GM12878 (cell line): ENCODE results near the gene STK10. TPM values are rescaled to one million over a fixed set of nuclear protein-coding genes. Genes with fewer than 3 reads are reported as not detected.

Experiments
- ATAC-seq: fragments of 200-7000 bp; cut with Tn5 transposase; 3 replicates; pipeline ENCODE4 v1.9.1; 2020; ENCODE audit warnings: mild to moderate bottlenecking, moderate library complexity
- BruUV-seq: library from RNA; stranded (reverse); fragments of 400-500 nt; replicated peaks from 2 replicates; lab custom pipeline; 2021; lab: Mats Ljungman, UMichigan
- CTCF ChIA-PET: fragments of 300-600 bp; sonication (Branson Sonifier 250); formaldehyde crosslinking; extraction: SDS; loops from one replicate; lab custom pipeline; 2021; ENCODE audit warnings: inconsistent platforms; lab: Yijun Ruan, JAX
- POLR2A ChIA-PET: fragments of 350-600 bp; formaldehyde crosslinking; extraction: SDS; loops from one replicate; lab custom pipeline; 2021; ENCODE audit warnings: inconsistent platforms; lab: Charles Lee
- RAD21 ChIA-PET: fragments of 300-600 bp; sonication (Branson Sonifier 250); formaldehyde crosslinking; loops from one replicate; lab custom pipeline; 2023; ENCODE audit warnings: antibody characterized with exemption; ENCODE audit not compliant: unreplicated experiment; lab: Charles Lee
- SMC1A ChIA-PET: fragments of 300-600 bp; sonication (Branson Sonifier 250); formaldehyde crosslinking; loops from one replicate; lab custom pipeline; 2023; ENCODE audit not compliant: unreplicated experiment, uncharacterized antibody; lab: Charles Lee
- DNase-seq: peaks from one replicate; pipeline ENCODE4 v3.0.0-alpha.2; 2011; ENCODE audit warnings: low read depth, low spot score
- FAIRE-seq: peaks from 3 replicates; lab custom pipeline; 2011; peaks lifted over from hg19 to GRCh38; lab: Jason Lieb, UNC
- H2AFZ ChIP-seq: 2 replicates; pipeline ENCODE4 v1.6.0; 2011; ENCODE audit warnings: low read depth, low read length, control low read depth; ENCODE audit not compliant: control insufficient read depth
- H3K27ac ChIP-seq: 2 replicates; pipeline ENCODE4 v1.5.1; 2011; ENCODE audit warnings: control low read depth; ENCODE audit not compliant: control insufficient read depth, insufficient read depth
- H3K27me3 ChIP-seq, 2 experiments: replicated peaks in 1 of 2; 2 replicates each; pipeline versions ENCODE4 v1.6.0 to v1.6.1; 2011; ENCODE audit warnings: low read length in 1 of 2; ENCODE audit not compliant: control insufficient read depth in 2 of 2, insufficient read depth in 2 of 2
- H3K36me3 ChIP-seq, 2 experiments: 2 replicates each; pipeline ENCODE4 v1.5.1; 2011; ENCODE audit warnings: low read length in 1 of 2; ENCODE audit not compliant: control insufficient read depth in 2 of 2, insufficient read depth in 2 of 2
- H3K4me1 ChIP-seq: 2 replicates; pipeline ENCODE4 v1.6.1; 2011; ENCODE audit warnings: mild to moderate bottlenecking, low read length, moderate library complexity, mixed read lengths; ENCODE audit not compliant: control insufficient read depth, insufficient read depth
- H3K4me2 ChIP-seq: 2 replicates; pipeline ENCODE4 v1.6.0; 2011; ENCODE audit warnings: control low read depth; ENCODE audit not compliant: control insufficient read depth, insufficient read depth
- H3K4me3 ChIP-seq: fragments of 200-600 bp; sonication (generic); 2 replicates; pipeline ENCODE4 v1.5.1; 2016
- H3K79me2 ChIP-seq: 2 replicates; pipeline ENCODE4 v1.6.0; 2011; ENCODE audit warnings: low read length; ENCODE audit not compliant: control insufficient read depth, insufficient read depth
- H3K9ac ChIP-seq: 2 replicates; pipeline ENCODE4 v1.8.0; 2011; ENCODE audit warnings: low read length, control low read depth, mixed read lengths; ENCODE audit not compliant: control insufficient read depth, insufficient read depth
- H3K9me3 ChIP-seq: replicated peaks from 3 replicates; pipeline ENCODE4 v1.5.1; 2011; ENCODE audit warnings: mild to moderate bottlenecking, low read length; ENCODE audit not compliant: control insufficient read depth, insufficient read depth
- H4K20me1 ChIP-seq: 2 replicates; pipeline ENCODE4 v1.6.0; 2011; ENCODE audit not compliant: control insufficient read depth, insufficient read depth
- IRF4 ChIP-seq: IDR thresholded peaks from 2 replicates; pipeline ENCODE4 v1.6.1; 2011; ENCODE audit warnings: low read depth, low read length
- POU2F2 ChIP-seq: IDR thresholded peaks from 3 replicates; pipeline ENCODE4 v1.6.1; 2011; ENCODE audit warnings: low read depth, mild to moderate bottlenecking, low read length, borderline replicate concordance
- SRF ChIP-seq, 2 experiments: IDR thresholded peaks; 2 replicates each; pipeline ENCODE4 v1.6.1; 2011; ENCODE audit warnings: low read depth in 2 of 2, low read length in 2 of 2, mild to moderate bottlenecking in 1 of 2, moderate library complexity in 1 of 2
- WGBS: methylation state at CpG from one replicate; pipeline ENCODE4 v1.1.6; 2016; ENCODE audit warnings: low lambda C conversion rate; ENCODE audit not compliant: insufficient replicate concordance, insufficient coverage; ENCODE audit errors: missing lambda C conversion rate; 5-methylcytosine and 5-hydroxymethylcytosine counted together
- in situ Hi-C: fragments of 300-500 bp; cut with MboI; formaldehyde crosslinking; loops from 9 replicates; pipeline ENCODE4 v1.14.3; 2018; ENCODE audit warnings: mixed read lengths
- intact Hi-C: fragments of 100-400 bp; cut with micrococcal nuclease; formaldehyde crosslinking; loops from one replicate; pipeline ENCODE4 v1.14.2; 2022; ENCODE audit not compliant: unreplicated experiment
- polyA plus RNA-seq, 11 experiments: library from polyadenylated mRNA; depleted of rRNA in 4 of 11; unstranded in 6 of 11; stranded (reverse) in 5 of 11; fragments of >200 nt; fragmentation: Nextera tagmentation in 4 of 11; fragmentation: Illumina TruSeq in 1 of 11; extraction: Ambion mirVana in 4 of 11; extraction: Trizol in 1 of 11; gene quantifications; 1 replicate in 1 of 11; 2 replicates in 10 of 11; pipeline versions ENCODE4 v1.2.1 to v1.2.3, GENCODE V29; 2011 to 2016; ENCODE audit warnings: inconsistent platforms in 2 of 11, missing spikeins in 2 of 11, low read depth in 1 of 11
- total RNA-seq, 4 experiments: library from RNA; depleted of rRNA in 3 of 4; stranded (reverse); fragments of >200 nt in 3 of 4; fragmentation: Illumina TruSeq in 1 of 4; extraction: Trizol in 1 of 4; gene quantifications; 2 replicates each; pipeline versions ENCODE4 v1.2.1 to v1.2.3, GENCODE V29; 2013 to 2021
- TF ChIP-seq, protein P1 (sequence below), 3 experiments: IDR thresholded peaks in 2 of 3; conservative IDR thresholded peaks in 1 of 3; 2 replicates each; pipeline ENCODE4 v1.5.1; 2011; ENCODE audit warnings: low read depth in 3 of 3, low read length in 3 of 3, mild to moderate bottlenecking in 3 of 3, control low read depth in 2 of 3, moderate library complexity in 2 of 3, inconsistent platforms in 1 of 3, mixed read lengths in 1 of 3; ENCODE audit not compliant: control insufficient read depth in 2 of 3, insufficient read depth in 1 of 3; ENCODE audit errors: extremely low read depth in 1 of 3

Gene STK10
- total and polyA plus RNA-seq, 10 of the 15 experiments (the other 5 are each of a cell fraction or from before 2014, with no cell fraction given): 14.2 to 96.4 (median 50.6) TPM

DNA sequence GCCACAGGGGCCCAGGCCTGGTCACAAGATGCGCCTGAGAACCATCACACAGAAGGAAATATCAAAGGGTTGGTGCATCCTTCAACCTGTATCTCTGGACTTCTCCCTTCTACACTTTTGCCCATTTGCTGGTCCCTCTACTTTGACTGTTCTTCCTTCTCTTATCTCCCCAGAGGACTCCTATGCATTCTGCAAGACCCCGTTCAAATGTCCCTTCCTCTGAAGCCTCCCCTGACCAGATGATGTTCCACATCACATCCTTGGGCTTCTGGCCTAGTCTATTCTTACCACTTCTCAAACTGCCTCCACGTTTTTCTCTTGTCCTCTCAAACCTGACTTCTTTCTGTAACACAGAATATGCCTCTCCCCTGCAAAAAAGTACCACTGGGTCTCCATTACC, 34.3 kb downstream of the STK10 start:
- FAIRE-seq (no peak), ATAC-seq (no peak), DNase-seq (no peak)
- 39% methylated on average over 3 of the region's 3 CpGs for WGBS
- peaks cover 47% of the 10 kb centered on the region for H3K4me1 ChIP-seq
- ChIA-PET SMC1A (interaction anchor here (1.0 to 4.3 kb wide), 5 partner anchors 21 to 241 kb away, joined by 3 to 16 read pairs (median 3); partner anchors contain the start of gene STK10), RAD21 (interaction anchor here (2.3 kb wide), 1 partner anchor 35 kb away, joined by 8 read pairs; the partner anchor contains the start of gene STK10), CTCF (interaction anchor here (0.6 to 1.5 kb wide), 3 partner anchors 32 to 935 kb away, joined by 3 read pairs; no protein-coding TSS in a partner anchor), POLR2A (interaction anchor here (1.2 to 3.7 kb wide), 2 partner anchors 13 to 33 kb away, joined by 3 to 15 read pairs; no protein-coding TSS in a partner anchor)
- H3K27ac ChIP-seq: 0 out of 2 replicates have a peak overlapping the region, but pooled peaks have one; percentile 10
- H3K4me3 ChIP-seq: no peak overlapping the region
- in situ Hi-C loops: no loop called here
- peaks cover 20 to 27% of the 10 kb centered on the region in 2 experiments for H3K36me3 ChIP-seq
- no peak overlapping the region for H3K9ac ChIP-seq
- no peaks in the 10 kb centered on the region; the same call in 2 of the 3 replicates for H3K9me3 ChIP-seq
- no peaks in the 10 kb centered on the region for H4K20me1 ChIP-seq
- no peak overlapping the region for H2AFZ ChIP-seq
- intact Hi-C loops: no loop called here
- no TSS peak for BruUV-seq
- H3K79me2 ChIP-seq: peaks cover 49% of the 10 kb centered on the region
- H3K4me2 ChIP-seq: no peak overlapping the region
- no peaks in the 10 kb centered on the region for H3K27me3 ChIP-seq
- TF ChIP-seq SRF (IDR thresholded peaks at IDR 0.05; ENCODE audit: low read depth in 2 of 2, low read length in 2 of 2) (no peak), IRF4 (no peak), POU2F2 (no peak)
- TF ChIP-seq, protein P1, sequence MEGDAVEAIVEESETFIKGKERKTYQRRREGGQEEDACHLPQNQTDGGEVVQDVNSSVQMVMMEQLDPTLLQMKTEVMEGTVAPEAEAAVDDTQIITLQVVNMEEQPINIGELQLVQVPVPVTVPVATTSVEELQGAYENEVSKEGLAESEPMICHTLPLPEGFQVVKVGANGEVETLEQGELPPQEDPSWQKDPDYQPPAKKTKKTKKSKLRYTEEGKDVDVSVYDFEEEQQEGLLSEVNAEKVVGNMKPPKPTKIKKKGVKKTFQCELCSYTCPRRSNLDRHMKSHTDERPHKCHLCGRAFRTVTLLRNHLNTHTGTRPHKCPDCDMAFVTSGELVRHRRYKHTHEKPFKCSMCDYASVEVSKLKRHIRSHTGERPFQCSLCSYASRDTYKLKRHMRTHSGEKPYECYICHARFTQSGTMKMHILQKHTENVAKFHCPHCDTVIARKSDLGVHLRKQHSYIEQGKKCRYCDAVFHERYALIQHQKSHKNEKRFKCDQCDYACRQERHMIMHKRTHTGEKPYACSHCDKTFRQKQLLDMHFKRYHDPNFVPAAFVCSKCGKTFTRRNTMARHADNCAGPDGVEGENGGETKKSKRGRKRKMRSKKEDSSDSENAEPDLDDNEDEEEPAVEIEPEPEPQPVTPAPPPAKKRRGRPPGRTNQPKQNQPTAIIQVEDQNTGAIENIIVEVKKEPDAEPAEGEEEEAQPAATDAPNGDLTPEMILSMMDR (IDR thresholded peaks at IDR 0.05 in 2 of 3, conservative IDR thresholded peaks at IDR 0.05 in 1 of 3; ENCODE audit: control insufficient read depth in 2 of 3, extremely low read depth in 1 of 3, insufficient read depth in 1 of 3, low read depth in 3 of 3, low read length in 3 of 3): no peak
